ENCODE measurements around the gene PGLYRP2.

The PGLYRP2 gene

DNA sequence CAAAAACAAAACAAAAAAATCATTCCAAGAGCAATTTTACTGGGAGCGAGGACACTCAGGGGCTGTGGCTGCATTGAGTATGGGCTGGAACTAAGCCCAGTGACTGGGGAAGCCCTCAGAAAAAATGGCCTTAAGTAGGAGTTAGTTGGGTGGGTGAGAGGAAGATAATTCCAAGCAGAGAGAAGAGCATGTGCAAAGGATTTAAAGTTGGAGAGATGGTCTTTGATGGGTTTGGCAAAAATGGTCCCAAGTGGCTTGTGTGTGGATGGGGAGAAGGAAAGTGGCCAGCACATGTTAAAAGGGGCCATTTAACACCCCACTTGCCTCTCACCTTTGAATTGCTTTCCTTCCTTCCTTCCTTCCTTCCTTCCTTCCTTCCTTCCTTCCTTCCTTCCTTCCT is 22.3 kb upstream of the PGLYRP2 start:
- DNase-seq (ENCODE audit: extremely low spot score) = no peak
- TF ChIP-seq ZNF384 (IDR thresholded peaks at IDR 0.05) (no peak), ARNT (IDR thresholded peaks at IDR 0.05) (no peak), TARDBP (IDR thresholded peaks at IDR 0.05) (no peak), PKNOX1 (IDR thresholded peaks at IDR 0.05) (no peak), SUZ12 (IDR thresholded peaks at IDR 0.05) (no peak), HDGF (IDR thresholded peaks at IDR 0.05; ENCODE audit: borderline replicate concordance) (no peak), SP1 (IDR thresholded peaks at IDR 0.05) (no peak), NFRKB (IDR thresholded peaks at IDR 0.05) (no peak), CTBP1 (IDR thresholded peaks at IDR 0.05; ENCODE audit: borderline replicate concordance) (no peak), L3MBTL2 (conservative IDR thresholded peaks at IDR 0.05) (no peak), FOXA1 (IDR thresholded peaks at IDR 0.05) (no peak)
- POLR2A ChIA-PET = no interaction called here
- CTCF ChIA-PET = no interaction called here

- DNase-seq (ENCODE audit: extremely low spot score) = peak; percentile 31
- CTCF ChIA-PET = no interaction called here
- POLR2A ChIA-PET = no interaction called here
- TF ChIP-seq ELF4 (IDR thresholded peaks at IDR 0.05) = no peak
- TF ChIP-seq PKNOX1 (IDR thresholded peaks at IDR 0.05) = peak; percentile 87
Measured at GRCh38 chr19:15498910-15499309, 19.6 kb upstream of the PGLYRP2 start.

DNA sequence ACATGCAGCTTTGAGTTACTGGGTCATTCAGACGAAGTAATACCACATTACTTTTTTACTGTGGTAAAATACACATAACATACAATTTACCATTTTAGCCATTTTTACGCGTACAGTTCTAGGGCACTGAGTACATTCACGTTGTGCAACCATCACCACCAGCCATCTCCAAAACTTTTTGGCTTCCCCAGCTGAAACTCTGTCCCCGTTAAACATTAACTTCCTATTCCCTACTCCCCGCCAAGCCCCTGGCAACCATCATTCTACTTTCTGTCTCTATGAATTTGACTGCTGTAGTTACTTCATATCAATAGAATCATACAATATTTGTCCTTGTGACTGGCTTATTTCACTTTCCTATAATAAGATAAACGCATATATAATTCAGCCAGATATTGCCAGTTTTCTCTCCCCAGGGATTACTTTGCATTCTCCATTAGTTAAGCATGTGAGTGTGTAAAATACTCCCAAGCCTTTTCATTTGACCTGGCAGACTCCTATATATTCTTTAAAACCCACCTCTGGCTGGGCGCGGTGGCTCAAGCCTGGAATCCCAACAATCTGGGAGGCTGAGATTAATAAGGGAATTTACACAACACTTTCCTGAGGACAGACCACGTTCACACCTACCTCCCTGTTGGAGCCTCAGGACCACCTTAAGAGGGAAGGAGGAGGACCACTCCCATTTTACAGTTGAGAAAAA is 19.0 kb upstream of the PGLYRP2 start:
- ChIA-PET CTCF (no interaction called here), POLR2A (no interaction called here)
- TF ChIP-seq LEF1 (IDR thresholded peaks at IDR 0.05; ENCODE audit: borderline replicate concordance) (no peak), ELF4 (IDR thresholded peaks at IDR 0.05) (no peak), TARDBP (IDR thresholded peaks at IDR 0.05) (no peak), SUZ12 (IDR thresholded peaks at IDR 0.05) (no peak), ZNF384 (IDR thresholded peaks at IDR 0.05) (no peak), FOXK2 (IDR thresholded peaks at IDR 0.05) (no peak), ARNT (IDR thresholded peaks at IDR 0.05) (no peak), L3MBTL2 (conservative IDR thresholded peaks at IDR 0.05) (no peak), SP1 (IDR thresholded peaks at IDR 0.05) (no peak), FOXA1 (IDR thresholded peaks at IDR 0.05) (no peak), FOXM1 (IDR thresholded peaks at IDR 0.05; ENCODE audit: borderline replicate concordance) (no peak), BHLHE40 (IDR thresholded peaks at IDR 0.05; ENCODE audit: borderline replicate concordance) (no peak), PKNOX1 (IDR thresholded peaks at IDR 0.05) (no peak), CTBP1 (IDR thresholded peaks at IDR 0.05; ENCODE audit: borderline replicate concordance) (no peak)
- DNase-seq (ENCODE audit: extremely low spot score) = no peak

DNA sequence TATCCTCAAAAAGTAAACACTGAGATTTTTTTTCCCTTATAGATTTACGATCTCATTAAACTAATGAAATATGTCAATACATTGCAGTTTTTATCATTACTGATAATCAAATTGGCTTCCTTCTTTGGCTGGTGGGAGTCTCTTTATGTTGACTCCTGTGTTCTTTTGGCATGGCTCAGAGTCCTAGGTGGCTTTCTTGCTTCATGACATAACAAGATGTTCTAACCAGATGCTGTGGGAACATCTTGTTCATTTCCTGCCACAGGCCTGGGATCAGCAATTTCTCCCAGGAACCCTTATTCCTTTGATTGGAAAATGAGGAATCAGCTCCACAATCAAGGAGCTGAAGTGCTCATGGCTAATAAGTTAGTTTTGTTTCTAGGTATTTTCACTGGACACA is 15.8 kb upstream of the PGLYRP2 start:
- ChIA-PET CTCF (no interaction called here), POLR2A (no interaction called here)
- DNase-seq (ENCODE audit: extremely low spot score) = no peak
- TF ChIP-seq NFRKB (IDR thresholded peaks at IDR 0.05) (no peak), SP1 (IDR thresholded peaks at IDR 0.05) (no peak), FOXA1 (IDR thresholded peaks at IDR 0.05) (no peak), HDGF (IDR thresholded peaks at IDR 0.05; ENCODE audit: borderline replicate concordance) (no peak), BHLHE40 (IDR thresholded peaks at IDR 0.05; ENCODE audit: borderline replicate concordance) (no peak), ARNT (IDR thresholded peaks at IDR 0.05) (no peak), SUZ12 (IDR thresholded peaks at IDR 0.05) (no peak), FOXK2 (IDR thresholded peaks at IDR 0.05) (no peak), CTBP1 (IDR thresholded peaks at IDR 0.05; ENCODE audit: borderline replicate concordance) (no peak), L3MBTL2 (conservative IDR thresholded peaks at IDR 0.05) (no peak), ZNF384 (IDR thresholded peaks at IDR 0.05) (no peak), TARDBP (IDR thresholded peaks at IDR 0.05) (no peak), LEF1 (IDR thresholded peaks at IDR 0.05; ENCODE audit: borderline replicate concordance) (no peak)

GRCh38 chr19:15488489-15489226 is 9.4 kb upstream of the PGLYRP2 start:
- TF ChIP-seq L3MBTL2 (conservative IDR thresholded peaks at IDR 0.05) = no peak
- TF ChIP-seq NFRKB (IDR thresholded peaks at IDR 0.05) = no peak
- no peak for TF ChIP-seq ZNF384 (IDR thresholded peaks at IDR 0.05)
- no peak for TF ChIP-seq TARDBP (IDR thresholded peaks at IDR 0.05)
- TF ChIP-seq ELF4 (IDR thresholded peaks at IDR 0.05) = no peak
- TF ChIP-seq FOXA1 (IDR thresholded peaks at IDR 0.05) = no peak
- no peak for TF ChIP-seq HDGF (IDR thresholded peaks at IDR 0.05; ENCODE audit: borderline replicate concordance)
- no peak for TF ChIP-seq PKNOX1 (IDR thresholded peaks at IDR 0.05)
- TF ChIP-seq FOXM1 (IDR thresholded peaks at IDR 0.05; ENCODE audit: borderline replicate concordance) = no peak
- TF ChIP-seq FOXK2 (IDR thresholded peaks at IDR 0.05) = no peak
- TF ChIP-seq SP1 (IDR thresholded peaks at IDR 0.05) = no peak
- TF ChIP-seq BHLHE40 (IDR thresholded peaks at IDR 0.05; ENCODE audit: borderline replicate concordance) = no peak
- no peak for TF ChIP-seq ARNT (IDR thresholded peaks at IDR 0.05)
- no peak for TF ChIP-seq CTBP1 (IDR thresholded peaks at IDR 0.05; ENCODE audit: borderline replicate concordance)
- no peak for TF ChIP-seq SUZ12 (IDR thresholded peaks at IDR 0.05)
- no peak for TF ChIP-seq LEF1 (IDR thresholded peaks at IDR 0.05; ENCODE audit: borderline replicate concordance)
- CTCF ChIA-PET = no interaction called here
- POLR2A ChIA-PET = interaction anchor here (0.9 kb wide), 1 partner anchor 9 kb away, joined by 3 read pairs; no protein-coding TSS in a partner anchor
- no peak for DNase-seq (ENCODE audit: extremely low spot score)

Data from HEK293T (cell line).